ENCODE results near the gene PPARG.

DNA sequence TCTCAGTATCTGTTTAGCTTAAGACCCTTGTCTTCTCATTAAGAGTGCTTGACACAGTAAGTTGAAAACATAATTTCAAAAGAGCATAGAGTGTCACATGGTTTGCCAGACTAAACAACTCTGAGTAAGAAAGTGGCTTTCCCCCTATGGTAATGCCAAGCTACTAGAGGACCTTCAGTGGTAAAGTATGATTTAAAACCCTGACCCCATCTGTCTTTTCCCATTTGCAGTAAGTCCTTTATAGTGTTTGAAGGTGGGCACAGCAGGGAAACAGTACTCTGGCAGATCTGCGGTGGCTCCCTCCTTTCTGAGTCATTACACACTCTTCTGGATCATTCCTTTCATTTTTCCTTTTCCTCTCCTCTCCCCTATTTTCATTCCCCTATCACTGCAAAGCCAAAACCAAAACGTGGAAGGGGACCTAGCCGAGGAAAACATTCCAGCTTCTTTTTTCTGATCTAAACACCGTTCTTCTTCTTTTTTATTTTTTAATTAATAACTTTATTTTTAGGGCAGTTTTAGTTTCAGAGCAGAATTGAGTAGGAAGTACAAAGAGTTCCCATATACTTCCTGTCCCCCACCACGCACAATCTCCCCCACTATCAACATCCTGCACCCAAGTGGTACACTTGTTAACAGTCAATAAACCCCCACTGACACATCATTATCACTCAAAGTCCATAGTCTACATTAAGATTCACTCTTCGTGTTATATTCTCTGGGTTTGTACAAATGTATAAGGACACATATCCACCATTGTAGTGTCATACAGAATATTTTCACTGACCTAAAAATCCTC, 74.7 kb downstream of the PPARG start:
- TF ChIP-seq CTCF (IDR thresholded peaks at IDR 0.05; ENCODE audit: low read depth, low read length) (no peak), POLR2A (IDR thresholded peaks at IDR 0.05; ENCODE audit: extremely low read depth, insufficient read length) (no peak), MAX (IDR thresholded peaks at IDR 0.05; ENCODE audit: low read depth, low read length) (no peak)
